ENCODE data around the gene GALNT2.

GALNT2 gene

GRCh38 chr1:230073371-230074035, 6.5 kb downstream of the GALNT2 start:
- H3F3A ChIP-seq (ENCODE audit: insufficient read depth) = peaks cover 8% of the 10 kb centered on the region; the same call in 1 of the 2 replicates
- no peak overlapping the region for H3K27ac ChIP-seq (ENCODE audit: low read depth, low read length)
- H4K20me1 ChIP-seq (ENCODE audit: low read depth, low read length) = peaks cover 5% of the 10 kb centered on the region
- no peaks in the 10 kb centered on the region; the same call in 1 of the 2 replicates for H3K79me2 ChIP-seq (ENCODE audit: insufficient read depth, low read length)
- no peaks in the 10 kb centered on the region for H3K9me3 ChIP-seq (ENCODE audit: insufficient read depth, low read length)
- H3K9ac ChIP-seq (ENCODE audit: low read length) = no peak overlapping the region
- H2AFZ ChIP-seq (ENCODE audit: low read depth, low read length, severe bottlenecking) = no peak overlapping the region
- no peak overlapping the region for H3K4me2 ChIP-seq (ENCODE audit: low read depth, low read length, poor library complexity, severe bottlenecking)
- no peak overlapping the region for H3K4me3 ChIP-seq (ENCODE audit: insufficient read depth, low read length, poor library complexity, severe bottlenecking)
- no peaks in the 10 kb centered on the region for H3K9me2 ChIP-seq (replicated peaks; ENCODE audit: insufficient read depth, low read length)
- H3K36me3 ChIP-seq (ENCODE audit: low read length) = no peaks in the 10 kb centered on the region
- TF ChIP-seq, protein P1, sequence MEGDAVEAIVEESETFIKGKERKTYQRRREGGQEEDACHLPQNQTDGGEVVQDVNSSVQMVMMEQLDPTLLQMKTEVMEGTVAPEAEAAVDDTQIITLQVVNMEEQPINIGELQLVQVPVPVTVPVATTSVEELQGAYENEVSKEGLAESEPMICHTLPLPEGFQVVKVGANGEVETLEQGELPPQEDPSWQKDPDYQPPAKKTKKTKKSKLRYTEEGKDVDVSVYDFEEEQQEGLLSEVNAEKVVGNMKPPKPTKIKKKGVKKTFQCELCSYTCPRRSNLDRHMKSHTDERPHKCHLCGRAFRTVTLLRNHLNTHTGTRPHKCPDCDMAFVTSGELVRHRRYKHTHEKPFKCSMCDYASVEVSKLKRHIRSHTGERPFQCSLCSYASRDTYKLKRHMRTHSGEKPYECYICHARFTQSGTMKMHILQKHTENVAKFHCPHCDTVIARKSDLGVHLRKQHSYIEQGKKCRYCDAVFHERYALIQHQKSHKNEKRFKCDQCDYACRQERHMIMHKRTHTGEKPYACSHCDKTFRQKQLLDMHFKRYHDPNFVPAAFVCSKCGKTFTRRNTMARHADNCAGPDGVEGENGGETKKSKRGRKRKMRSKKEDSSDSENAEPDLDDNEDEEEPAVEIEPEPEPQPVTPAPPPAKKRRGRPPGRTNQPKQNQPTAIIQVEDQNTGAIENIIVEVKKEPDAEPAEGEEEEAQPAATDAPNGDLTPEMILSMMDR (IDR thresholded peaks at IDR 0.05; ENCODE audit: insufficient read depth, low read length, poor library complexity, severe bottlenecking) = no peak
- no peak for TF ChIP-seq EZH2phosphoT487 (conservative IDR thresholded peaks at IDR 0.05; ENCODE audit: low read length)
- no peaks in the 10 kb centered on the region for H3K27me3 ChIP-seq (ENCODE audit: low read length)

GRCh38 chr1:230074270-230074669, 7.2 kb downstream of the GALNT2 start:
- Histone ChIP-seq H3K79me2 (ENCODE audit: insufficient read depth, low read length) (no peaks in the 10 kb centered on the region; the same call in 1 of the 2 replicates), H3K27me3 (ENCODE audit: low read length) (no peaks in the 10 kb centered on the region), H3K9me3 (ENCODE audit: insufficient read depth, low read length) (no peaks in the 10 kb centered on the region), H2AFZ (ENCODE audit: low read depth, low read length, severe bottlenecking) (no peak overlapping the region), H3K27ac (ENCODE audit: low read depth, low read length) (no peak overlapping the region), H3K36me3 (ENCODE audit: low read length) (no peaks in the 10 kb centered on the region), H3K4me2 (ENCODE audit: low read depth, low read length, poor library complexity, severe bottlenecking) (no peak overlapping the region), H3F3A (ENCODE audit: insufficient read depth) (peaks cover under 1% of the 10 kb centered on the region; the same call in 1 of the 2 replicates), H4K20me1 (ENCODE audit: low read depth, low read length) (peaks cover under 1% of the 10 kb centered on the region; the same call in 1 of the 2 replicates), H3K4me3 (ENCODE audit: insufficient read depth, low read length, poor library complexity, severe bottlenecking) (no peak overlapping the region), H3K9me2 (replicated peaks; ENCODE audit: insufficient read depth, low read length) (no peaks in the 10 kb centered on the region), H3K9ac (ENCODE audit: low read length) (no peak overlapping the region)
- TF ChIP-seq EZH2phosphoT487 (conservative IDR thresholded peaks at IDR 0.05; ENCODE audit: low read length) = no peak
- TF ChIP-seq, protein P1 (IDR thresholded peaks at IDR 0.05; ENCODE audit: insufficient read depth, low read length, poor library complexity, severe bottlenecking) = no peak

DNA sequence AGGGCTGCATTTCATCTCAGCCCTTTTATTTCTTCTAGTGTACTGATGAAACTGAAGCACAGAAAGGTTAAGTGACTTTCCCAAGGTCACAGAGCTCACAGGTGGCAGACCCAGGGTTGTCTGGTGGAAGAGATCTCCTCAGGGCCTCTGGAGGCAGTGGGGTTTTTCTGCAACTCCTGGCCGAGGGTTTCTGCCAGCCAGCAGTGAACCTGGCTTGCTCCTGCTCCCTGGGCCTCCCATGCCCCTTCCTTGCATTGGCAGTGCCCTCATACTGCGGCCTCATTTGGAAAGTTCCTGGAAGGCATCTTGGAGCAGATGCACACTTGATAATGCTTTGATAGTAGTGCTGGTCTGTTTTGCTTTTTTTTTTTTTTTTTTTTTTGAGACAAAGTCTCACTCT, 7.7 kb downstream of the GALNT2 start:
- no peak overlapping the region for H3K4me3 ChIP-seq (ENCODE audit: insufficient read depth, low read length, poor library complexity, severe bottlenecking)

More for the DNA sequence above, 7.7 kb downstream of the GALNT2 start:
- Histone ChIP-seq H3K9ac (ENCODE audit: low read length) (no peak overlapping the region), H3K4me2 (ENCODE audit: low read depth, low read length, poor library complexity, severe bottlenecking) (no peak overlapping the region), H3K79me2 (ENCODE audit: insufficient read depth, low read length) (no peaks in the 10 kb centered on the region), H3F3A (ENCODE audit: insufficient read depth) (no peaks in the 10 kb centered on the region), H3K9me2 (replicated peaks; ENCODE audit: insufficient read depth, low read length) (no peaks in the 10 kb centered on the region), H3K27me3 (ENCODE audit: low read length) (no peaks in the 10 kb centered on the region), H3K27ac (ENCODE audit: low read depth, low read length) (no peak overlapping the region), H2AFZ (ENCODE audit: low read depth, low read length, severe bottlenecking) (no peak overlapping the region), H3K36me3 (ENCODE audit: low read length) (no peaks in the 10 kb centered on the region), H3K9me3 (ENCODE audit: insufficient read depth, low read length) (no peaks in the 10 kb centered on the region), H4K20me1 (ENCODE audit: low read depth, low read length) (no peaks in the 10 kb centered on the region; the same call in 1 of the 2 replicates)
- no peak for TF ChIP-seq EZH2phosphoT487 (conservative IDR thresholded peaks at IDR 0.05; ENCODE audit: low read length)
- TF ChIP-seq, protein P1 (IDR thresholded peaks at IDR 0.05; ENCODE audit: insufficient read depth, low read length, poor library complexity, severe bottlenecking) = no peak
